DMS114 treated with DMSO at 0.1 percent for 48 hours (cell line): ENCODE data around the gene COL4A3.
"Not testable (repeated sequence)": the region's sequence is repeated elsewhere in the genome, so short reads cannot be mapped to it uniquely, and the experiment has no call there.

Experiments
- DNase-seq: peaks from one replicate; lab custom pipeline; 2025; ENCODE audit not compliant: unreplicated experiment; lab: John Stamatoyannopoulos, UW

The COL4A3 gene

GRCh38 chr2:227154986-227155774, 9.2 kb upstream of the COL4A3 start:
- DNase-seq: no peak

DNA sequence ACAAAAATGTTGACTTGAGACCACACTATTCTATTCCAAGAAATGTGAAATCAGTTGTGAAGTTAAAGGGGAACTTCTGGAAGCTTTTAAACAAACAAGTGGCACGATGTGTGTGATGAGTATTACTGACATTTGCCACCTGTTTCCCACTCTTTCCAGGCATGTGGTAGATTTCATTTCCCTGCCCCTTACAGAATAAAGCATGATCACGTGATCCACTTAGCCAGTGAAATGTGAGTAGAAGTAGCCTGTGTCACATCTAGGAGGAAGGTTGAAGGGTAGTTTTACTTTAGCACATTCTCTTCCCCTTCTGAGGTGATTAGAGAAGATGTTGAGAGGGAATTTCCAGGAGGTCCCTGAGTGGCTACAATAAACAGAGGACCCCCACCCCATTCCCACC, 4.3 kb upstream of the COL4A3 start:
- no peak for DNase-seq

DNA sequence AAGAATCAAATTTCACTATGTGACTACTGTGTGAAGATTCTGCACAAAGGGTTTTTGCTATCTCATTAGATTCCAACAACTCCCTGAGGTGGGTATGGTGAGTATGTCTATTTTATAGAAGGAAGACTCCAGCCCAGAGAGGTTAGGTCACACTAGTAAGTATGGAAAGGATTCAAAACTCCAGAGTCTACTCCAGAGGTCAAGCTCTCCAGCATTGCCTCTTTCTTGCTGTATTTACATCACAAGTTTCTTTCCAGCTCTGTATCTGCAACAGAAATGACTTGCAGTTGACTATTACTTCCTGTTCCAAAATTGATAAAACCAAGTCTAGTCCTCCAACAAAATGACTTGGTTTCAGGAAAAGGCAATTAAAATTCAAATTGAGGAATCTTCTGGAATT, 2.5 kb upstream of the COL4A3 start:
- no peak for DNase-seq

DNA sequence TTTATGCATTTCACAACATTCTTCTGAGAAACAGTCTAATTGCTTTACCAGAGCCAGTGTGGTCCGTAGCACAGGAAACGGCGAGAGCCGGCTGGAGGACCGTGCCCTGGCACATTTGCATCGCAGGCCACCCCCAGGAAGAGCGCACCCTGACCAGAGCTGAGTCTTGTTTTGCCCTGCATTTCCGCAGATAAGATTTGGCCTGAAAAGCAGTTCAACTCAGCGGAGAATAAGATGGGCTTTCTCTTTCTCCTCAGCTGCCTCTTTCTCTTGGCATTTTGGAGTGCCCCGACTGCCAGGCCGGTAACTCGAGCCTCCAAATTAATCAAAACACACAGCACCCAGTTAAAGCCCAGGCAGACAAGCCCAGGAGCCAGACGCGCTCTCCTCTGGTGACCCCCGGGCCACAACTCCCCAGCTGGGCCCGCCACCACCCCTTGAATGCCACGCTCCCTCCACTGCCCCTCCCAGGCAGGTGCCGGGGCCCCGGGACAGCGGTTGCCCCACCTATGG, 883 bp upstream of the COL4A3 start:
- no peak for DNase-seq

DNA sequence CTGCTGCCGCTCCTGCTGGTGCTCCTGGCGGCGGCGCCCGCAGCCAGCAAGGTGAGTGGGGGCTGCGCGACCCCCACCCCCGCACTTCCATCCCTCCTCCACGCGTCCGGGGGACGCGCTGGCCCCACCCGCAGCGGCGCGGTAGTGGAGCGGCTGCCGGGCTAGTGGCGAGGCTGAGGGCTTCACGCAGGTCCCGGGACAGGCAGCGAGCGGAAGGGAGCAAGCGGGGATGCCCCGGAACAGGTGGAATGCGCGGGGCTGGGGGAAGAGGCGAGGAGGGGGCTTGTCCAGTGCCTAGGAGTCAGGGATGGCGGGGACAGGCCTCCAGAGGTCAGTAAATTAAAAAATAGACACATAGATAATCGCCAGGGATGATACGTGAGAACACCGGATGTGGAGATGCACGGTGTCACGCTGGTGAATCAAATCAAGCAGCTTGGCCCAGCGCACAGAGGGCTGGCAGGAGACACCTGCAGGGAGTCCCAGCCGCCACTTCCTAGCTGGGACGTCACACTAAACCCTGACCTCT, 403 bp downstream of the COL4A3 start:
- no peak for DNase-seq

DNA sequence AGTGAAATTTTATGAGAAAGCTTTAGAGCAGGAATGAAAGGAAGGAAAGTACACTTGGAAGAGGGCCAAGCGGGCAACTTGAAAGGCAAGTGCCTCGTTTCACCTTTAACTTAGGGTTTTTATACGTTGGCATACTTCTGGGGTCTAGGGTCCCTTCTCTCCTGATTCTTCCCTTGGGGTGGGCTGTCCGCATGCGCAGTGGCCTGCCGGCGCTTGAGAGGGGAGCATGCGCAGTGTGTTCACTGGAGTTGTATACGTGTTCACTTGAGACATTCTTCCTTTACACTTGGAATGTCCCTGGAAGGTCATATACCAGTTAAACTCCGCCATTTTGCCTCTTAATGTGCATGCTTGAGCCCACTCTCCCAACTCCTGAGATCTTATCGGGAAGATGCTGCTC, 7.4 kb downstream of the COL4A3 start:
- DNase-seq: not testable (repeated sequence)

GRCh38 chr2:227177592-227178336, 13.3 kb downstream of the COL4A3 start:
- DNase-seq: no peak

- no peak for DNase-seq
Observed at GRCh38 chr2:227179988-227180685, 15.7 kb downstream of the COL4A3 start.

- DNase-seq: no peak
Observed at GRCh38 chr2:227180770-227181169, 16.3 kb downstream of the COL4A3 start.

DNA sequence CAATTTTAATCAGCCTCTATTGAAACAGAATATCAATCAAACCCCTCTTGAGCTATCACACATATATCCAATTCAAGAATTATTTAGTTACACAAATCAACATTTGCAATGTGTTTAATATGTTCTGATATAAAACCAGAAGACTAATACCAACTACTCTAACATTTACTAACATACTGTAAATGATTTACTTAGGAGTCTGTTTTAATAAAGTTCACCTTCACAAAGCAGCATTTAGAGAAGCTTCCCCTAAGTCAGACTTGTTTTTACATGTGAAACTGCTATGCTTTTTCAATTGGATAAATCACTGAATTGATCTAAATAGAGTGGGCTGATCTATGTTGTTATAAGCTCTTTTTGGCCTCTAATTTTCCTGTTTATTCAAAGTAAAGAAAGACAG, 18.3 kb downstream of the COL4A3 start:
- no peak for DNase-seq

GRCh38 chr2:227183657-227184367, 19.4 kb downstream of the COL4A3 start:
- DNase-seq: no peak

DNA sequence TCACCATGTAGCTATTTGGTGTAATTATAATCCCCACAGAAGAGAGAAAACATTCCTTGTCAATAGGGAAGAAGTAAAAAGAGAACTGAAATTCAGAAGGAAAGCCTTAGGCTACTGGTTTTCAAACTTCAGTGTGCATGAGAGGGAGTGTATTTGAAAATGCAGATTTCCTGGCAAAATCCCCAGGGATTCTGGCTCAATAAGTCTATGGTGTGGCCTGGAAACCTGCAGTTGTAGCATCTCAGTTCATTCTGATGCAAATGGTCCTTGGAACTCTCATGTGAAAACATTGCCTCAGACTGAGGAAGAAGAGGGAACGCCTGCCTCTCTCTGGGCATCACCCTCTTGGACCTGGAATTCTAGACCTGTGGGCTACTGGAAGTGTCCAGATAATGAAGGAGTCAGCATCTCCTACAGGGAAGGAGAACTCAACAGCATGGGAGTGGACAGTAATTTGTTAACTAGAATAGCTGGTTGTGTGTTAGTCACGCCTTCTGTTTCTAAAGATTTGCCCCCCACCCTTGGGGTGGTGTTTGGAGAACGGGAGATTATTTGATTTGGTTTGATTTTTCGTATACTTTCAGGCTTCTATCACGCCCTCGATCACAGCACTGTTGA, 21.3 kb downstream of the COL4A3 start:
- DNase-seq: no peak

DNA sequence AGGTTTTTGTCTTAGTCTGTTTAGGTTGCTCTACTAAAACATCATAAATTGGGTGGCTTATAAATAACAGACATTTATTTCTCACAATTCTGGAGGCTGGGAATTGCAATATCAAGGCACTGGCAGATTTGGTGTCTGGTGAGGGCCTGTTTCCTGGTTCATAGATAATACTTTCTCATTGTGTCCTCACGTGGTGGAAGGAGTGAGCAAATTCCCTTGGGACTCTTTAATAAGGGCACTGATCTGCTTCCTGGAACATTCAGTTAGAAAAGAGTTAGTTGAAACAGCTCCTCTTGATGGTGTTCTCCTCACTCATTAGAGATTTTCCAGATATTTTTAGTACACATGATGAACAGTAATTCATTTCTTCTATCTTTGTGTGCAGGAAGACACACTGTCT, 22.3 kb downstream of the COL4A3 start:
- no peak for DNase-seq

DNA sequence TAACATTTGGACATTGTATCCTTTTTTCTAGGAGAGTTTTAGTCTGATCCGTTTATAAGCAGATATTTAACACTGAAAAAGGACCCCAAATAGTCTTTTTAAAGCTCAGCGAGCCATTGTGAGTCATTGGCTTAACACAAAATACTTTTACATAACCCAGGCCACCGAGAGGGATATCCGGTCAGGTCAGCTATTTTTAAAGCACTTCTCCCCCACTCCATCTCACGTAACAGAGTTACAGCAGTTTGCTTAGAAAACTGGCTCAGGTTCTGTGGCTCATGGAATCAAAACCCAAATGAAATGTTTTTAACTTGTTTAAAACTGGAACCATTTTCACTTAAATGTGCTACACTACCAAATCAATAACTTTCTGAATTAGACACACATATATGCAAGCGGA, 23.9 kb downstream of the COL4A3 start:
- DNase-seq: no peak

GRCh38 chr2:227191367-227191766, 26.9 kb downstream of the COL4A3 start:
- no peak for DNase-seq

DNA sequence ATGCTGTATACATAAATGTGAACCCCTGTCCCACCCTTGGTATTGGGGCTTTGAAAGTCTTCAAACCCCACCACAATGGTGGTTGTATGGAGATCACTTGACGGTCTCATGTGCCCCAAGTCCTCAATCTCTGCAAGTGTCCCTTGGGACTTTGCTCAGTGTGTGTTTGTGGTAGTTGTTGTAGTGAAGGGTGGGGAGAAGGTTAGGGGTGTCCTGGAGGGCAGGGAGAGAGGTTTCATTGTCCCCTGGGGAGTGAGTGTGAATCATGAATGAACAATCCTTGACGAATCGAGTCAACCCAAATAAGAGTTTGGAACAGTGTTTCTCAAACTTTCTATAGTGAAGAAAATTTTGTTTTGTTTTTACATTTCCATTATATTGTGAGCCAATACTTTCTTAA, 28.1 kb downstream of the COL4A3 start:
- DNase-seq: no peak

DNA sequence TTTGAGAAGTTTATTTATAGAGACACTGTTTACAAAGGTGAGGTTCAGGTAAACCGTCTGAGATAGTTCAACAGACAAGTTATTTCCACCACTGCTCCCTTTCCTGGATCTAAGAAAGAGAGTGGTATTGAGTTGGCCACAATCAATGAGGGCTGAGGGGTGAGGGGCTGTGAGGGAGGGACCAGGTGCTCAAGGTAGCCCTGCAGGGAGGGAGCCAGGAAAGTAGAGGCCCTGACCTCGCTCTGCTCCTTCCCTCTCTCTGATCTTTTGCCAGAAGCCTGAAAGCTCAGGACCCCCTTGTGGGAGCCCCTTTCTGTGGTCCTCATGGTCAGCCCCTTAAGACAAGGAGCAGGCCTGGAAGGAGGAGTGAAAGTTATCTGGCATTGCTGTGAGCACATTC, 29.8 kb downstream of the COL4A3 start:
- no peak for DNase-seq

GRCh38 chr2:227198866-227199265, 34.4 kb downstream of the COL4A3 start:
- no peak for DNase-seq

- no peak for DNase-seq
Observed at GRCh38 chr2:227201771-227202170, 37.3 kb downstream of the COL4A3 start.

DNA sequence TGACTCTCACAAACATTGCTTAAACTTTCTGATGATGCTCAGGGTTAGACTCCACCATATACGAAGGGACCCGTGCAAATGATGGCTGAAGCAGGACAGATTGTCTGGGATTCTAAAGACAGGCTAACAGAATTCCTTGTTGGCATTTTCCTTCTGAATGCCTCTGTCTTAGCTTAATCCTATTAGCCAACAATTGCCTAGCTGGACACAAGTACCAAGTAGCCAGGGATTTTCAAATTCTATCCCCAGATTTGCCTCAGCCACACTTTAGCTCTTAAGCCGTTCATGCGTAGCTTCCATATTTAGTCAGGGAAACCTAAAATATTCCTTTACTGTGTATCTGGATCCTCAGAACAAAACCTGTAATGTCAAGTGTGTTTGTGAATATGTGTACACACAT, 40.0 kb downstream of the COL4A3 start:
- no peak for DNase-seq
